OCI-LY7 (cell line): Measurements from ENCODE around the gene MEAK7. TPM values are rescaled to one million over a fixed set of nuclear protein-coding genes. Genes with fewer than 3 reads are reported as not detected.

Experiments used
- BruUV-seq: library from RNA; stranded (reverse); fragments of 400-500 nt; replicated peaks from 2 replicates; lab custom pipeline; 2021; lab: Mats Ljungman, UMichigan
- CTCF ChIA-PET: fragments of 300-600 bp; sonication (Branson Sonifier 250); formaldehyde crosslinking; loops from one replicate; lab custom pipeline; 2022; ENCODE audit warnings: antibody characterized with exemption; ENCODE audit not compliant: unreplicated experiment; lab: Charles Lee
- POLR2A ChIA-PET: fragments of 300-600 bp; sonication (Branson Sonifier 250); formaldehyde crosslinking; loops from one replicate; lab custom pipeline; 2022; ENCODE audit warnings: antibody characterized with exemption; lab: Charles Lee
- DNase-seq: peaks from one replicate; pipeline ENCODE4 v3.0.0-alpha.2; 2015; ENCODE audit warnings: low spot score
- H2AFZ ChIP-seq: fragments of 200-600 bp; sonication (generic), shearing (Covaris generic); 2 replicates; pipeline ENCODE4 v1.6.1; 2014; ENCODE audit warnings: mild to moderate bottlenecking, antibody characterized with exemption, low read length, moderate library complexity
- H3K27ac ChIP-seq: fragments of 200-600 bp; sonication (generic); 2 replicates; pipeline ENCODE4 v1.5.1; 2014; ENCODE audit warnings: mixed run types, low read depth, mild to moderate bottlenecking, moderate library complexity, low read length, inconsistent platforms; ENCODE audit not compliant: poor library complexity, severe bottlenecking
- H3K36me3 ChIP-seq: fragments of 200-600 bp; sonication (generic); 2 replicates; pipeline ENCODE4 v1.6.1; 2014; ENCODE audit warnings: mild to moderate bottlenecking, antibody characterized with exemption, low read length, moderate library complexity, mixed read lengths; ENCODE audit not compliant: insufficient read depth
- H3K4me1 ChIP-seq: fragments of 200-600 bp; sonication (generic); 2 replicates; pipeline ENCODE4 v1.5.1; 2014; ENCODE audit warnings: mild to moderate bottlenecking, low read length; ENCODE audit not compliant: insufficient read depth, poor library complexity, severe bottlenecking
- H3K4me2 ChIP-seq: fragments of 200-600 bp; sonication (generic); 2 replicates; pipeline ENCODE4 v1.6.1; 2014; ENCODE audit warnings: mild to moderate bottlenecking, low read length
- H3K4me3 ChIP-seq: fragments of 200-600 bp; sonication (generic); 2 replicates; pipeline ENCODE4 v1.5.1; 2014; ENCODE audit warnings: mild to moderate bottlenecking, low read depth, low read length; ENCODE audit not compliant: poor library complexity, severe bottlenecking
- H3K79me2 ChIP-seq: fragments of 200-600 bp; sonication (generic); 2 replicates; pipeline ENCODE4 v1.6.1; 2016; ENCODE audit warnings: low read depth, mild to moderate bottlenecking, low read length, moderate library complexity, mixed read lengths; ENCODE audit not compliant: insufficient read depth
- H3K9me2 ChIP-seq: fragments of 200-600 bp; sonication (generic); 2 replicates; pipeline ENCODE4 v1.6.1; 2016; ENCODE audit warnings: mild to moderate bottlenecking, low read length, mixed read lengths; ENCODE audit not compliant: insufficient read depth
- H3K9me3 ChIP-seq: fragments of 200-600 bp; sonication (generic); 2 replicates; pipeline ENCODE4 v1.6.1; 2014; ENCODE audit warnings: mild to moderate bottlenecking, mixed run types, low read length, mixed read lengths
- H4K20me1 ChIP-seq: fragments of 200-600 bp; sonication (generic); 2 replicates; pipeline ENCODE4 v1.6.1; 2014; ENCODE audit warnings: mild to moderate bottlenecking, antibody characterized with exemption, low read length, moderate library complexity, mixed read lengths; ENCODE audit not compliant: insufficient read depth
- EZH2phosphoT487 ChIP-seq: fragments of 200-600 bp; sonication (generic); IDR thresholded peaks from 2 replicates; pipeline ENCODE4 v1.6.1; 2018; ENCODE audit warnings: low read depth, borderline replicate concordance, mild to moderate bottlenecking, mixed run types, antibody characterized with exemption, low read length, moderate library complexity, mixed read lengths
- intact Hi-C: fragments of 100-400 bp; cut with micrococcal nuclease; formaldehyde crosslinking; loops from one replicate; pipeline ENCODE4 v1.10.0; 2022; ENCODE audit not compliant: unreplicated experiment
- total RNA-seq, 2 experiments: library from RNA; depleted of rRNA in 1 of 2; stranded (reverse); fragments of >200 nt in 1 of 2; shearing (Covaris generic) in 1 of 2; gene quantifications; 2 replicates each; pipeline ENCODE4 v1.2.3, GENCODE V29; 2014 to 2022
- TF ChIP-seq, protein P1 (sequence below): fragments of 200-600 bp; sonication (generic); conservative IDR thresholded peaks from 2 replicates; pipeline ENCODE4 v1.5.1; 2014; ENCODE audit warnings: mild to moderate bottlenecking, antibody characterized with exemption, low read length, moderate library complexity, mixed read lengths

The MEAK7 gene
- total RNA-seq, 2 experiments from 2014 or later: 12.0 to 20.5 TPM

DNA sequence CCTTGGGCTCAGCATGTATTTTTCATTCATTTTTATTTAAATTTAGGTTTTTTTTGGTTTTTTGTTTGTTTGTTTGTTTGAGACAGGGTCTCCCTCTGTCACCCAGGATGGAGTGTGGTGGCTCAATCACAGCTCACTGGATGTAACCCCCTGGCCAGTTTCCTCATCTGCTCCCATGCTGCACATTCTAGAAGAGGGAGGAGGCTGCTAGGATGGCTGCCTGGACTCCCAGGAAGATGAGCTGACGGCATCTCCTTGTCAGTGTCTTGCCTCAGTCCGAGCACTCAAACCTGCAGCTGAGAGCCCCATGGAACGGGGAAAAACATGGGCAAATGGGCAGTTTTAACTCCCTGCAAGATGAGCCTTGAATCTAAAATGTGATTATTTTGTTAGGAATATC lies 7.5 kb downstream of the MEAK7 start:
- Histone ChIP-seq H3K4me3 (no peak overlapping the region), H4K20me1 (no peaks in the 10 kb centered on the region), H3K79me2 (no peaks in the 10 kb centered on the region), H2AFZ (no peak overlapping the region), H3K4me2 (no peak overlapping the region), H3K9me2 (no peaks in the 10 kb centered on the region), H3K36me3 (peaks cover 26% of the 10 kb centered on the region), H3K27ac (no peak overlapping the region), H3K4me1 (no peaks in the 10 kb centered on the region), H3K9me3 (peaks cover 20% of the 10 kb centered on the region)
- no TSS peak for BruUV-seq
- intact Hi-C loops: no loop called here
- no peak for TF ChIP-seq EZH2phosphoT487
- TF ChIP-seq, protein P1, sequence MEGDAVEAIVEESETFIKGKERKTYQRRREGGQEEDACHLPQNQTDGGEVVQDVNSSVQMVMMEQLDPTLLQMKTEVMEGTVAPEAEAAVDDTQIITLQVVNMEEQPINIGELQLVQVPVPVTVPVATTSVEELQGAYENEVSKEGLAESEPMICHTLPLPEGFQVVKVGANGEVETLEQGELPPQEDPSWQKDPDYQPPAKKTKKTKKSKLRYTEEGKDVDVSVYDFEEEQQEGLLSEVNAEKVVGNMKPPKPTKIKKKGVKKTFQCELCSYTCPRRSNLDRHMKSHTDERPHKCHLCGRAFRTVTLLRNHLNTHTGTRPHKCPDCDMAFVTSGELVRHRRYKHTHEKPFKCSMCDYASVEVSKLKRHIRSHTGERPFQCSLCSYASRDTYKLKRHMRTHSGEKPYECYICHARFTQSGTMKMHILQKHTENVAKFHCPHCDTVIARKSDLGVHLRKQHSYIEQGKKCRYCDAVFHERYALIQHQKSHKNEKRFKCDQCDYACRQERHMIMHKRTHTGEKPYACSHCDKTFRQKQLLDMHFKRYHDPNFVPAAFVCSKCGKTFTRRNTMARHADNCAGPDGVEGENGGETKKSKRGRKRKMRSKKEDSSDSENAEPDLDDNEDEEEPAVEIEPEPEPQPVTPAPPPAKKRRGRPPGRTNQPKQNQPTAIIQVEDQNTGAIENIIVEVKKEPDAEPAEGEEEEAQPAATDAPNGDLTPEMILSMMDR: no peak
- POLR2A ChIA-PET: interaction anchor here (1.0 kb wide), 1 partner anchor 9 kb away, joined by 3 read pairs; no protein-coding TSS in a partner anchor
- CTCF ChIA-PET: no interaction called here
- no peak for DNase-seq

DNA sequence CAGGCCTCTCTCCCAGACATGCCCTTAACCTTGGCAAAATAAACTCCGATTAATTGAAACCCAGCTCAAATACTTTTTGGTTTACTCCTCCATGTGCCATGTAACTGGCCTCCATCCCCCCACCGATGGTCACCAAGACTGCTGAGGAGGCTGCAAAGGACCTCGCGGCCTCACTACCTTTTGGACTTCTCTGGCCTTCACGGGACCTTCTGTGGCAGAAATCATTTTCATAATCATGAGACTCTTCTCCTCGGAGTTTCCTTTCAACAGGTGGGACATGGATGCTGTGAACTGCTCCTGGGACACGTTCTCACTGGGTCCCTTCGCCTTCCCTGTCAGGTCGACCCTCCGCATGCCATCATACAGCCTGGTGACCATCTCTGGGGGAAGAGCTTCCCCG lies 9.0 kb downstream of the MEAK7 start:
- H3K27ac ChIP-seq: no peak overlapping the region
- no peaks in the 10 kb centered on the region for H3K9me2 ChIP-seq
- no peak for DNase-seq
- H4K20me1 ChIP-seq: no peaks in the 10 kb centered on the region
- H3K4me1 ChIP-seq: no peaks in the 10 kb centered on the region
- no peak overlapping the region for H3K4me3 ChIP-seq
- TF ChIP-seq, protein P1: no peak
- TF ChIP-seq EZH2phosphoT487: no peak
- no TSS peak for BruUV-seq
- no peaks in the 10 kb centered on the region for H3K79me2 ChIP-seq
- intact Hi-C loops: no loop called here
- H2AFZ ChIP-seq: no peak overlapping the region
- CTCF ChIA-PET: no interaction called here
- H3K36me3 ChIP-seq: peaks cover 29% of the 10 kb centered on the region
- H3K9me3 ChIP-seq: peaks cover 20% of the 10 kb centered on the region
- H3K4me2 ChIP-seq: no peak overlapping the region
- POLR2A ChIA-PET: no interaction called here

DNA sequence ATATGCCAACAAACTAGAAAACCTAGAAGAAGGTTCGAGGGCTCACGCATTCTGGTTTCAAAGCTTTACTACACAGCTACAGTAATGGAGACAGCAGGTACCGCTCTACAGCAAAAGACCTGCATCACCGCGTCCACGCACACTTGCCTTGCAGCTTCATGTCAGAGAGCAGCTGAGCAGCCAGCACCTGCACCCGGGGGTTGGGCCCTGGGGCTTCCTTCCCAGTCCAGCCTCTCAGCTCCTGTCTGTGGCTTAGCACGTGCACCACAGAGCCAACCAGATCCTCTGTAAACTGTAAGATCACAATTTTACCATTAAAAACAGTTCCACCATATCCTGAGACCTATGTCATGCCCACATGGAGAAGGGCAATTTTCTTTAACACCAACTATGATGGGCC lies 15.3 kb downstream of the MEAK7 start:
- POLR2A ChIA-PET: interaction anchor here (1.2 kb wide), 1 partner anchor 9 kb away, joined by 8 read pairs; no protein-coding TSS in a partner anchor
- Histone ChIP-seq H2AFZ (no peak overlapping the region), H3K4me2 (no peak overlapping the region), H3K4me3 (no peak overlapping the region), H3K79me2 (no peaks in the 10 kb centered on the region), H3K36me3 (peaks cover 17% of the 10 kb centered on the region), H4K20me1 (no peaks in the 10 kb centered on the region), H3K9me2 (no peaks in the 10 kb centered on the region), H3K9me3 (peaks cover 14% of the 10 kb centered on the region), H3K27ac (no peak overlapping the region), H3K4me1 (no peaks in the 10 kb centered on the region)
- CTCF ChIA-PET: interaction anchor here (1.1 kb wide), 1 partner anchor 17 kb away, joined by 3 read pairs; no protein-coding TSS in a partner anchor
- BruUV-seq: no TSS peak
- no peak for DNase-seq
- TF ChIP-seq EZH2phosphoT487: no peak
- TF ChIP-seq, protein P1: no peak
- intact Hi-C loops: no loop called here
